HG02571 (cell line): ENCODE results near the gene NECTIN1.

ENCODE experiments used
- ATAC-seq: cut with Tn5 transposase; IDR thresholded peaks from one replicate; pipeline ENCODE4 v1.9.1; 2021; ENCODE audit warnings: mild to moderate bottlenecking, moderate library complexity; ENCODE audit not compliant: unreplicated experiment

Gene NECTIN1

DNA sequence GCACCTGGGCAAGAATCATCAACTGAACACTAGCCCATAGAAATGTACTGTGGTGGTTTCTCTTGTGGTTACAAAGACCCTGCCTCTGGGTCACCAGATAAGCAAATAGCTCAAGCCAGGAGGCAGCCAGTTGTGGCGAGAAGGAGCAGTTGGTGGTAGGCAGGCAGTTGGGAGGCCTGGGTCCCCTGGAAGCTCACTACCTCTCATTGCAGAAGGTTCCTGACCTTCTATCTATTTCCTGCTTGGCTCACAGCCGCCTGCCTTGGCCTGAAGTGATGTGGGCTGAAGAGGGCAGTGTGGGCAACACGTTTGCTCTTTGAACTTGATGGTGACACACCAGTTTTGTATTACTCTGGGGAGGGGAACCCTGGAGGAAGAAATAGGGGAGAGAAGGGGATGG is 34.7 kb downstream of the NECTIN1 start:
- ATAC-seq: no peak

DNA sequence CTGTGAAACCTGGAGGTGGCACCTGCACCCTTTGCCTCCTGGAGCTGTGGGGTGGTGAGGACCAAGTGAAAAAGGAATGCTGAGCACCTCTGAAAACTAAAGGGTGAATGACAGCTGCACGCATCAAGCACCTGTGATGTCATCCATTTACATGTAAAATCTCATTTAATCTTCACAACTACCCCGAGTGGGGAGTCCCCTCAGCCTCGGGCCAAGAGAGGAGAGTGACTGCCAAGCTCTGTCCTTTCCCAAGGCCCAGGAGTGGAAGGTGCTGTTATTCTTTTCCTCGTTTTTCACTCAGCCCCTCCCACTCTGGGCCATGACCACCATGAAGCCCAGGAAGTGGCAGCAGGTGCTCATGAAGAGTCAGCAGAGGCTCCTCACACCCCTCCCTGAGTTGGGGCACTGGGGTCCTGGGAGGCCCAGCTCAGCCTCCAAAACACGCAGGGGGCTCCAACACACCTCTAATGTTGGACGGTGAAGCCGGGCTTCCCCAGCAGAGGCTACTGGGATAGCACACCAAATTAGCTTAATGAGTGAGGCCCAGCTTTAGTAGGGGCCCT is 35.7 kb downstream of the NECTIN1 start:
- ATAC-seq: no peak

DNA sequence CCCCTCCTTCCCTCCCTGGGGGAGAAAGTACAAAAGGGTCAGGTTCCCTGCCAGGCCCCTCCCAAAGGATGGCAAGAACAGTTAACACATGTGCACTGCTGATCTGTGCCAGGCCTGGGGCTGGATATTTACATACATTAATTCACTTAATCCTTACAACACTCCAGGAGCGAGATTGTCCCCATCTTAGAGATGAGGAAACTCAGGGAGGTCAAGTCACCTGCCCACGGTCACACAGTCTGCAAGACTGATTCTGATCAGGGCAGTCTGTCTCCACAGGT is 36.5 kb downstream of the NECTIN1 start:
- ATAC-seq: no peak

DNA sequence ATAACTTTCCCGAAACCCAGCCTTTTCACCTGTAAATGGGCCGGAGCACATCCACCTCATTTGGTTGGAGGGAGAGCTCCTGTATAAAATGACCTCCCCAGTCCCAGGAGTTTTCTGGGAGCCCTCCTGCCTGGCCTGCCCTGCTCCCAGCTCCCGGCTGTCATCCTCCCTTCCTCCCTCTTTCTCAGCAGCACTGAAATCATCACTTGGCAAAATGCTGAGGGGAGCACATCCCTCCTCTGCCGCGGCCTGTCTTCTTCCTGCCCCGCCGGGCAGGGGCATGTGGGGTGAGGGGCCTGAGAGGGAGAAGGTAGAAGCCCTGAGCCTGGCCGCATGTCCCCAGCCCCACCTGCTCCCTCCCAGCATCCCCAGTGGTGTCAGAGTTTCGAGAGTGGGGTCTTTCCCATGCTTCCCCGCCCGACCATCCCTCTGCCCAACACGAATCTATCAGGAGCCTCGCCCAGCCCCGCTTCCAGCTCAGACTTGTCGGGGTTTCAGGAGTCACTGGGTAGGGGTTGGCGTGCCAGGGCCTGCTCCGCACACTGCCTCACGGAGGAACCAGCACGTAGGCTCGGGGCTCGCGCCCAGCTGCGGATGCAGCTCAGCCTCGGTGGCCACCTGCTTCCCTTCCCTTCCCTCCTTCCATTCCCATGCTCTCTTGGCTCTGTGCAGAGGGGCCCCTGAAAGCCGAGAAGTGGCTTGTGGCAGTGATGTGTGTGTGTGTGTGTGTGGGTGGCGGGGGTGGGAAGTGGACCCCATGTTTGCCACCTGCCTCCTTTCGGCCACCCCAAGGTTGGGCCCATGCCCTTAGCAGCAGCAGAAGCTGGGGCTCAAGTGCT is 37.1 kb downstream of the NECTIN1 start:
- no peak for ATAC-seq

DNA sequence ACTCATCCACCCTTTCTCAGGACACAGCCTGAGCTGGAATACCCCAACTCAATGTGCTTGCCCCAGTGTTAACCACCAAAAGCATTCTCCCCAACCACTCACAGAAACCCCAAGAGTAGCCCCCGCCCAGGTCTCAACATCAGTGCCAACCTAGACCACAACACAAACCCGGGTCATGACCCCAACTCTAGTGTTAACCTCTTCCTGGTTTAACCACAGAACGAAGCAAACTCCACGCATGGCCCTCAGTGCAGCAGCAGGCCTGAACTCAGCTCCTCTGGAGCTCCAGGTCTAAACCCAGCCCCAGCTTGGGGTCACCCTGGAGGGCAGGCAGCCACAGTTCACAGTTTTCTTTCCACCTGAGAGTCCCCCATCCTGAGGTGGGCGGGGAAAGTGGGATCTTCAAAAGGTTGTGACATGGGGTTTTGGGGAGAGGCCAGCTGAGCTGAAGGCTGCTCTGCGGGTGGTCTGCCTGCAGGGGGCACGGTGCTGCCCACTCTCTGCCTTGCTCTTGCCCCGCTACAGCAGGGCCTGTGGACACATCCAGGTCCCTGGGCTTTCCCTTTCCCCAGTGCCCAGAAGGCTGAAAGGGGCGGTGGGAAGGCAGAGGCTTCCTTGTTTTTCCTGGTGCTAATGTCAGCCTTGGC is 37.9 kb downstream of the NECTIN1 start:
- ATAC-seq: no peak

DNA sequence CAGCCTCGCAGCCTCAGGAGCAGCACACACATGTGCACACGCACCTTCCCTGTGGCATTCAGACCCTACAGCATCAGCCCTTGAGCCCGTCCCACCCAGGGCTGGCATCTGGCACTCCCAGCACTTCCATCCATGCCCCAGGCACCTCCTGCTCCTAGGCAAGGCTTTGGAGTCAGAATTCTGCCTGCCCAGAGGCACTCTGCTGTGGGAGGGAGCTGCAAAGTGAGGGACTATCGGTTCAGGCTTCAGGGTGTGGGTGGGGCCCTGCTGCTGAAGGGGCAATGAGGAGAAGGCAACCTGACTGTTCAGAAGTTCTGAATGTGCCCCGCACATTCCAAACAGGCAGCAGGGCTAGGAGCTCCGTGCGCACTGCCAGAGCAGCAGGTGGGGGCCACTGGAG is 39.7 kb downstream of the NECTIN1 start:
- no peak for ATAC-seq

DNA sequence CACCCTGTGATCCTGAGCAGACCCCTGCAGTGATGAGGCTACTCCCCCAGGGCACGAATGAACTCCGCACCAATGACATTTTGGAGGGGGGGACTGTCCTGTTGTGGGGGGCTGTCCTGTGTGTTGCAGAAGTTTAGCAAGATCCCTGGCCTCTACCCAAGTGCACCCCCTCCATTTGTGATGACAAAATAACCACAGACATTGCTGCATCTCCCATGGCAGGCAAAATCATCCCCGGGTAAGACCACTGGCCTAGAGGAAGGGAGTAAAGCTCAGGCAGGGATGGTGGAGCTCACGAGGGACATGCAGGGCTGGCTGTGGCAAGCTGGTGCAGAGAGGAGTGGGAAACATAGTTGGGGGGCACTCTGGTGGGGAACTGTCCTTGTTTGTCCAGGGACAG is 40.6 kb downstream of the NECTIN1 start:
- no peak for ATAC-seq

DNA sequence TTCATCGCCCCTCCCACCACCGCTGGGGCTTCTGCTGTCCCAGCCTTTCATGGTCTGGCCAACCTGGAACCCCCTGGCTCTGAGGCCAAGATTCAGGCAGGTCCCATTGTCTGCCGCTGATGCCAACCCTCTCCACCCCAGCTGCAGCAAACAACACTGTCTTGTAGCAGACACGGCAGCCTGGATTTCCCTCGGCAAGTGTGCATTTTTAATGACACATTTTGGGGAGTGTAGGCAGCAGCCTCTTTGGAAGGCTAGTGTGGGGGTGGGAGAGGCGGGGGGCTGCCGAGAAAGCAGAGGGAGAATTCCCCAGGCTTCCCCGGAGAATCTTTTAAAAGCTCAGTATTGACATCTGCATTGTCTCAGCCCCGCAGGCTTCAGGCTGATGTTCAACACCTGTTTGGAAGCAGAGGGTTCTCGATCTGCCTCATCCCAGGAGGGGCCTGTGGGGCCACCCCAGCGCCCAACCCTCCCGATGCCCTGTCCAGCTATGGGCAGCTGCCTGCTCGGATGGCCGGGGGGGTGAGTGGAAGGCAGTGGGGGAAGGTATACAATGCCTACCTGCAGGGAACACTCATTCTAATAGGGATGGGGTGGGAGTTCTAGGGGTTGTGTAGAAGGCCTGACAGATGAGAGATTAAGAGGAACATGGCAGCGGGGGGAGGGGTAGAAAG is 41.5 kb downstream of the NECTIN1 start:
- no peak for ATAC-seq

DNA sequence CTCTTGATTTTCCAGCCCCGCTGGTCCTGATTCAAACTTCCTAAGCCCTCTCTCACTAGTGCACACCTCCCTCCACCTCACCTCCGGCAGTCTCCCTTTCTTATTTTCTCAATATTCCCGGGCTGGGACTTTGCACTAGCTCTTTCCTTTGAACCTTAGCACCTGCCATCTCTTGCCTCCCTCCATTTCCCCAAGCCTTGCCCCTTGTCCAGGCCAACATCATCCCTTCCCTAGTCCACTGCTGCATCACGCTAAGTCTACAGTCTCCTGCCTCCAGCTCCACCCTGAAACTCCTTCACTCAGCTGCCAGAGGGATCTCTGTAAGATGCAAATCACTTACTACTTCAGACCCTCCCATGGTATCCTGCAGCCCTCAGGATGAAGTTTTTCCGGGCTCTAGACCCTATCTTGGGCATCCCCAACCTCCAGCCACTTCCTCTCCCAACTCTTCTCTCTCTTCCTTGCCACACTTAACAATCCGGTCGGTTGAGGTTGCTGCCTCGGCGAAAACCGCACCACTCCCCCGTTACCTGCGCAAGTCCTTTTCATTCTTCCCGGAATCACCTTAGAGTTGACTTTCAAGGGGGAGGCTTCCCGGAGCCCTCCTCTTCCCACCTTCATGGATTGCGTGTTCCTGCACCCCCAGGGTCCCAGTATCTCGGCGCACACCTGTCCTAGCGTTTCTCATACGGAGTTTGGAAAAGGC is 42.7 kb downstream of the NECTIN1 start:
- ATAC-seq: no peak

DNA sequence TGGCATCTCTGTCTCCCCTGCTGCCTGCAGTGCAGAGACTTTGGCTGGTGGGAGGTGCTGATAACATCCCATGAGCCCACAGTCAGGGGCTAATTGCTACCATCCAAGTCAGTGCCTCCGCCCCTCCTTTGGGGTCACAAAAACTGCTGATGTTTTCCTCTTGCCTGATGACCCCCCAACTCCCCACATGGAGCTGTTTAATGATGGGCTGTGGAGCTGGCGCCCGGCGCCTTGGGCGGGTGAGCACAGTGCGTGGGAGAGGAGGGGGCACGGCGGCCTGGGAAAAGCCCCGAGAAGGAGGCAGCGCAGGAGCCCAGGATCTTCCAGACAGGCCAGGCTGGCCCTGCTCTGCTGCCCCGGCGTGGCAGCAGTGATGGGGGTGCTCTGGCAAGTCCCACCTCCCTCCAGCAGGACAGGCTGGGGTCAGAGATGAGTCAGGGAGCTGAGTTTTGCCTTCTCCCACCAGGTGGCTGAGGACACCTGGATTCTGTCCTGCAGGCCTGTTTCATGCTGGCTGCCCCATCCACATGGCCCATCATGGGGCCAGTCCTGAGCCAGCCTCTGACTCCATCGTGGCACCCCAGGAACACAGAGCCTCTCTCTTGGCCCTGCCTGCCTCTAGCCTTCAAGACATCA is 43.8 kb downstream of the NECTIN1 start:
- ATAC-seq: no peak

DNA sequence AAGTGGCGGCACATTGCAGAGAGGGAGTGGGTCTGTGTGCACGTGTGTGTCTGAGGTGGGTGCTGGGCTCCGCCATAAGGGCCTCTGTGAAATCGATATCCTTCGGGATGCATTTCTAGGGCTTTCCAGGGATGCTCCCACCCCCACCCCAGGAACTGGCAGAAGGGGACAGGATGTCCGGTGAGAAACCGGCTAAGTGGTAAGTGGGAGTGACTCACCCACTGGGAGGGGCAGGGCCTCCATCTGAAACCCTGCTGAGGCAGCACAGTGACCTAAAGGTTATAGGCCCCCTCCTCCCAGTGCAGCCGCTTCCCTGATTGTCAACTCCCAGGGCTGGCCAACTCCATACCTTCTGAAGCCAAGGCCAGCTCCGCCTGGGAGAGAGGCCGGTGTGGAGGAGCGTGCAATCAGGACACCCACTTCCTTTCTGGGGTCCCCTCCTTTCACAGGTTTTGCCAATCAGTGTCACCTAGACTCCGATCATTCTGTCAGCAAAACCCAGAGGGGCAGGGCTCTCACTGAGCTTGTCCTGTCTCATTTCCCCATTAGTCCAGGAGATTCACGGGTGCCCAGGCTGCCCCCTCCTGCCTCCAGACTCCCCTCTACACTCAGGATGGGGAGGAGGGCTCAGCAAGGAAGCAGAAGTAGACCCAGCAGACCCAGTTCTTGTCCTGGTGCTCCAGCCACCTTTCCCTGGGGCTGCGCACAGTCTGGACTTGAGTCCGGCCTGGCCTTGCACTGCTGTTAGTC is 44.5 kb downstream of the NECTIN1 start:
- no peak for ATAC-seq

DNA sequence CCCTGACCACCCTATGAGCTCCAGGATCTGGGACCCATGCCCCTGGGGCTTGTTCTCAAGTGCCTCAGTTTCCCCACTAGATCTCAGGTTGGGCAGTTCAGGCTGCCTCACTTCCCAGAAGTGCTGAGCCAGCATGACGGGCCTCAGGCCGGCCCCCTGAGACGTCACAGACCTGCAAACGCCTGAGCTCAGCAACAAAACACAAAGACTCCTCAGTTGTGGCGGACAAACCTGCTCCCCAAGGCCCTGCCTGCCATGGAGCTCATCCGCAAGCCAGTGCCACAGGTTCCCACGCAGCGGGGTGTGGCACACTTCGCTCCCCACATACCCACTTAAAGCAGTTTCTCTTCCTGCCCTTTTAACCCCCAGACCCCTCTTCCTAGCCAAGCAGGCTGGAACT is 45.2 kb downstream of the NECTIN1 start:
- no peak for ATAC-seq

DNA sequence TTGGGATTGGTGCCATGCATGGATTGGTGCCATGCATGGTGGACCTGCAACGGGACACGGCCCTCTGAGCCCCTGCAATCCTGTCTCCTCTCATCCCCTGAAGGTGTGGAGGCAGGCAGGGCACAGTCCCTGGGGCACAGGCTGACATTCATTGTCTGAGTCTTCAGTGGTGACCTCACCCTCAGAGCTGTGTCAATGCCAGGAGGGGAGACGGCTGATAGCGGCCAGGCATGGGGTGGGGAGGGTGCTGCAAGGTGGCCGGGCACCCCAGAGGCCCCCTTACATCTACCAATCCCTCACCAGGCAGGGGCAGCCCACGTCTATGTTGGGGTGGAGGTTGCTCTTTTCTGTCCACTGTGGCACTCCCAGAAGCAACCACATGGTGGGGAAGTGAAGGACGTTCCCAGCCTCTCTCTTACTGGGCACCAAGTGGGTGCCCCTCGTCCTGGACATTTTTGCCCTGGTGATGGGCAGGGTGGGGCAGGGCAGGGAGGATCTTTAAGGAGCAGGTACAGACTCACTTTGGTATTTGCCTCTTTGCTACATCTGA is 47.6 kb downstream of the NECTIN1 start:
- ATAC-seq: no peak

DNA sequence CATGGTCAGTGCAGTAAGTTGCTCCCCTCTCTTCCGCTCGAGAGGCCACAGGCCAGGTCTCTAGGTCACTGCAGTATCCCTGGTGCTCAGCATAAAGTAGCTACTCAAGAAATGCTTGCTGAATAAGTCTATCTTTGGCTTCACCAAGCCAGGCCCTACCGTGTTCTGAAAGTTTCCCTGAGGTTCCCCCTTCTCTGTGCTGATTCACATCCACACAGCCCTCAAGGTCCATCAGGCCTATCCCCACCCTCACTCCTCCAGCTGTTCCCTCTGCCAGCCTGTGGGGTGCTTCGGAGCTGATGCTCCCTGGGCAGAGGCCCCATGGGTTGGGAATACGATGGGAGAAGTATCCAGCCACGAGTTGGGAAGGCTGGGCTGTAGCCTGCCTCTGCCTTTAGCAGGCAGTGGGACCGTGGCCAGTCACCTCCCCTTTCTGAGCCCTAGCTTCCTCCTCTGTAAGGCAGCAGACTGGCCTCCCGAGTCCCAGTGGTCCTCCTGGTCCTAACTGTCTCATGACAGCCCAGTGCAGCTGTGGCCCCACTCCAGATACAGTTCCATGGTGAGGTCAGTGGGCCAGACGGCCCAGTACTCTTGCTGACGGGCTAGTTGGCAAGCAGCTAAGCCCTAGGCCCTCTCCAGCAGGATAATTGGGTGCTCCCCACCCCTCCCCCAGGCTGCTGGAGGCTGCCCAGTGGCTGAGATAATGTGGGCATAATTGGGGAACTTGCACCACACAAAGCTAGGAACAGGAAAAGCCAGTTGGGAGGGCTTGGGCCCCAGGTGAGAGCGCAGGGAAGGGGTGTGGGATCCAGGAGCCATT is 48.2 kb downstream of the NECTIN1 start:
- ATAC-seq: no peak

DNA sequence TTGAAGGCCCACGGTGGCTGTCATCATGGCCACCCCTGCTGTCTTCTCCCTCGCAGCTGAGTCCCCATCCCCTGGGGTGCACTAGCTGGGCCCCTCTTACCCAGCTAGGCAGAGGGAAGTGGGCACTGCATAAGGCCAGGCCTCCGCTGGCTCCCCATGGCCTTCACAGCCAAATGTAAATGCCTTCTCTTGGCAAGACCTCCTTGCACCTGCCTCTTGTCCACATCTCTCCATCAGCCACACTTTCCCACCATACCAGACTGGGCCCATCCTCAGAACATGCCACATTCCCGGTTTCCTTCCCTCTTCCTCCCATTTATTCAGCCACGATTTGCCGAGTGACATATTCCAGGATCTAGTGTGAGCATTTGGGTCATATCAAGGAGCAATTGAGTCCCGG is 49.7 kb downstream of the NECTIN1 start:
- no peak for ATAC-seq

DNA sequence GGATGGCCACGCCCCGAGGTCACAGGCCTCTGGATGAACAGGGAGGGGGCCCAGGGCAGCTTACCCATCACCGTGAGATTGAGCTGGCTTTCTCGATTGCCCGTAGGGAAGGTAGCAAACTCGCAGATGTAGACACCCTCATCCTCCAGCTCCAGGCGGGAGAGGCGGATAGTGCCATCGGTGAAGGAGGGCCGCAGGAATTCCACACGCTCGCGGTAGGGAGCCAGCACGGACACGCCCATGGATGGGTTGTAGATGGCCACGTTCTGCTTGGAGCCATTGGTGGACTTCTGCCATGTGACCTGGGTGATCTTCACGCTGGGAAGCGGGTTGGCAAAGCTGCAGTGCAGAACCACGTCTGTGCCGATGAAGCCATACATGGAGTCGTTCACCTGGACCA is 50.6 kb downstream of the NECTIN1 start:
- ATAC-seq: no peak

DNA sequence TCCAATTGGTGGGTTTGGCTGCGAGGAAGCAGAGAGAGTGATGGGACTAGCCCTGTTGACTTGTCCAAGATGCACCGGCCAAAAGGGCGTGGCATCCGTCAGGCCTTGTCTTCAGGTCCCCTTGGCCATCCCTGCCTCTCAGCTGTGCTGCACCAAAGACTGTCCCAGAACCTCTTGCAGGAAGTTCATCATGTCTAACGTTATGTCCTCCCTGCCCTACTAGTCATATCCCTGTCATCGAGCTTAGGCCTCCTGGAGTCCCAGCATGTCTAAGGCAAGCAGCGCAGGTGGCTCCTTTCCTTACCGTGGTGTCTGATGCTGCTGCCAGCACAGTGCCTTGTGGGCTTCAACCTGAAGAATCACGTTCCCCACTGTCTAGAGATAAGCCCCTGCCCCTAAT is 51.2 kb downstream of the NECTIN1 start:
- no peak for ATAC-seq

DNA sequence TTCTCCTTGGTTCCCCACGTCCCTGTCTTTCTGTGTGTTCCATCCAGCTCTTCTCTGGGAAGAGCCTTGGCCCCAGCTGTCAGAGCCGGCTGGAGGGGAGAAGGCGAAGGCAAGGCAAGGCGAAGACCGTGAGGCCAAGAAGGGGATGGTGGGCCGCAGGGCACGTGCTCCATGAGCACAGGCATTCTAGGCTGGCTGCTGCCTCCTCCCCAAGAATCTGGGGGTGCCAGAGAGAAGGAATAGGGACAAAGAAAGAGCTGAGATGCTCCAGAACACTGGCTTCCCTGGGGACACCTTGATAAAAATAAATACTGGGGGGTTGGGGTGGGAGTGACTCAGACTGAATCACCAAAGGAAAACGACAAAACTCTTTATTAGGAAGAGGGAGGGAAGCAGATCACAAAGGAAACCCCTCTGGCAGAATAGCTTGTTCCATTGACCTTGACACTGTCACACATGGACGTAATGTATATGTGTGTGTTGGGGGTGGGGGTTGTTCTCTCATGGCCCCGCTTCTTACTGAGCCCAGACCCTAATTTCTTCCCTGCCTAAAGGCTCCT is 52.5 kb downstream of the NECTIN1 start:
- ATAC-seq: no peak
